ENCODE data around the gene KIF16B.

The KIF16B gene

GRCh38 chr20:16351415-16351814, 221.8 kb downstream of the KIF16B start:
- DNase-seq (ENCODE audit: low spot score), result no peak

GRCh38 chr20:16350465-16350864, 222.8 kb downstream of the KIF16B start:
- DNase-seq (ENCODE audit: low spot score), result peak; percentile 24

- no peak for DNase-seq (ENCODE audit: low spot score)
These were observed 223.6 kb downstream of the KIF16B start for GRCh38 chr20:16349523-16350260.

GRCh38 chr20:16346956-16347355, 226.3 kb downstream of the KIF16B start:
- no peak for DNase-seq (ENCODE audit: low spot score)

- no peak for DNase-seq (ENCODE audit: low spot score)
These were observed 235.5 kb downstream of the KIF16B start for GRCh38 chr20:16337707-16338106.

GRCh38 chr20:16327606-16328005, 245.6 kb downstream of the KIF16B start:
- DNase-seq (ENCODE audit: low spot score), result no peak

- DNase-seq (ENCODE audit: low spot score), result no peak
These were observed 252.0 kb downstream of the KIF16B start for GRCh38 chr20:16321291-16321690.

GRCh38 chr20:16317445-16318362, 255.5 kb downstream of the KIF16B start:
- no peak for DNase-seq (ENCODE audit: low spot score)

- DNase-seq (ENCODE audit: low spot score), result no peak
These were observed 256.7 kb downstream of the KIF16B start for GRCh38 chr20:16316513-16316912.

GRCh38 chr20:16314748-16315159, 258.5 kb downstream of the KIF16B start:
- no peak for DNase-seq (ENCODE audit: low spot score)

- no peak for DNase-seq (ENCODE audit: low spot score)
These were observed 258.9 kb downstream of the KIF16B start for GRCh38 chr20:16314320-16314719.

GRCh38 chr20:16313917-16314316, 259.3 kb downstream of the KIF16B start:
- DNase-seq (ENCODE audit: low spot score), result no peak

GRCh38 chr20:16312998-16313397, 260.2 kb downstream of the KIF16B start:
- DNase-seq (ENCODE audit: low spot score), result no peak

- no peak for DNase-seq (ENCODE audit: low spot score)
These were observed 261.5 kb downstream of the KIF16B start for GRCh38 chr20:16311756-16312155.

- no peak for DNase-seq (ENCODE audit: low spot score)
These were observed 264.5 kb downstream of the KIF16B start for GRCh38 chr20:16308754-16309153.

- DNase-seq (ENCODE audit: low spot score), result no peak
These were observed 270.4 kb downstream of the KIF16B start for GRCh38 chr20:16302818-16303217.

- DNase-seq (ENCODE audit: low spot score), result no peak
These were observed 271.3 kb downstream of the KIF16B start for GRCh38 chr20:16301986-16302385.

- DNase-seq (ENCODE audit: low spot score), result no peak
These were observed 273.4 kb downstream of the KIF16B start for GRCh38 chr20:16299897-16300296.

GRCh38 chr20:16296931-16297330, 276.3 kb downstream of the KIF16B start:
- DNase-seq (ENCODE audit: low spot score), result no peak

- no peak for DNase-seq (ENCODE audit: low spot score)
These were observed 277.7 kb downstream of the KIF16B start for GRCh38 chr20:16295534-16295933.

GRCh38 chr20:16293590-16293989, 279.7 kb downstream of the KIF16B start:
- no peak for DNase-seq (ENCODE audit: low spot score)

- DNase-seq (ENCODE audit: low spot score), result no peak
These were observed 280.9 kb downstream of the KIF16B start for GRCh38 chr20:16292226-16292880.

- no peak for DNase-seq (ENCODE audit: low spot score)
These were observed 282.9 kb downstream of the KIF16B start for GRCh38 chr20:16290358-16290757.
